ENCODE results near the gene ABHD12.

ABHD12 gene

DNA sequence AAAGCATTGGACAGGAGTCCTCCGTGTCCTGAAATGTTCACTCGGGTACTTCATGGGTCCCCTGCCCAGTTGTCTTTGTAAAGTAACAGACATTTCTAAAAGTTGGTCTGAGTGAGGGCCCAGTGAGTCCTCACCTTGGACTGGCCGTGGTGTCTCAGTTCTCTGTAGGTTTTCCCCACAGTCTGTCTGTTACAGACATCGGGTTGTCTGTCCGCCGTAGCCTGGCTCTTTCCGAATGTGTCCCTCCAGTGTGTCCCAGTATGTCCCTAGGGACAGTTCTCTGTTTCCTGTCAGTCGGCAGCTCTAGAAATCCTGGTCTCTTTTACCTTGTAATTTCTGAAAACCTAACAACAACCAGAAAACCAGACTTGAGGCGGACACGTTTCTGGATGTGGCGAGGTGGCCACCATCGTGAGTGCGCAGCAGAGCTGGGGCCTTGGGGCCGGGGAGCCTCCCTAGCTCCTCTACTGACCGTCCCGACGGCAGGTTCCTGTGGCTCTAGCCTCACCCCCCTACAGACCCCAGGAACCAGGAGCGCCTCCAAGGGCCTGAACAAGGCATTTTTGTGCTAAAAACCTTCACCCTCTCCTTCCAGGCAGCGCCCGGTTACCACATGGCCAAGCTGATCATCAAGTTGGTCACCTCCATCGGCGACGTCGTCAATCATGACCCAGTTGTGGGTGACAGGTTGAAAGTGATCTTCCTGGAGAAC is 100.6 kb downstream of the ABHD12 start:
- no peak for DNase-seq (ENCODE audit: low read depth)
- Histone ChIP-seq H3K4me3 (ENCODE audit: low read length) (no peak overlapping the region), H3K4me1 (ENCODE audit: control insufficient read depth, insufficient read depth, low read length) (peaks cover 1% of the 10 kb centered on the region), H3K36me3 (ENCODE audit: control insufficient read depth, insufficient read depth, low read length, severe bottlenecking) (peaks cover 88% of the 10 kb centered on the region), H3K9me3 (ENCODE audit: control insufficient read depth, low read length) (no peaks in the 10 kb centered on the region), H3K27me3 (replicated peaks; ENCODE audit: control insufficient read depth, insufficient read depth, low read length) (no peaks in the 10 kb centered on the region), H3K9ac (ENCODE audit: low read length) (no peak overlapping the region)

DNA sequence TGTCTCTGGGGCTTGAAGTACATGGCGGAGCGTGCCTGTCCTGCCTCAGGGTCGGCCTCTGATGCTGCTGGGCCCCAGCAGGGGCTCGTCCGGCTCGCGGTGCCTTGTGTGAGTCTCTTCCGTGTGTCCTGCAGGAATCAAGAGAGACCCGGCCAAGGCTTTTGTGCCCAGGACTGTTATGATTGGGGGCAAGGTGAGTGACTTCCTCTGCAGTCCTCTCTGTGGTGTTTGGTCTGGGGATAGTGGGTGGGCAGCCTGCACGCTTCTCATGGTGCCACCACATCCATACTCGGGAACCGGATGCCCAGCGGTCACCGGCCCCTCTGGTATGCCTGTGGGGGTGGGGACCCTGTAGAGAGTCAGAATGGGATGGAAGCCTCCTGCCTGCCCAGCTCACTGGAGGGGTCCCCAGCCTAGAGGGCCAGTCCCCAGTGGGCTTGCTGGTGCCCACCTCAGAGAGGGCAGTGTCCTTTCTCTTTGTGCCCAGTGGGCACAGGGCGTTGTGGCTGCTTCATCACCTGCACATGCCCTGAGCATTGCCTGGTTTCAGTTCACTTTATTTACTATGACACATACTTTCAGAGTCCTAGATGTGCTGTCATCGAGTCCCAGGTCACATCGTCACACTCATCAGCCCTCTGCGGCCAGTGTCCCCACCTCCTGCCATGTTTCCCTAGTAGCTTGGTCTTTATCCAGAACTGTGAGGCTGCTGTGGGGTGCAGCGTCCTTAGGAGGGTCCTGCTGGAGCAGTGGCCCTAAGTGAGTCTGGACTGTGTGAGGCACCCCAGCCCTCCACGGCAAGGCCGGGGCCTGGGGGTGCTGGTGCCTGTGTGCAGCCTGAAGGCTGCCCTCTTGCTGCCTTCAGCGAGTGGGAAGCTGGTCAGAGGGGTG is 102.1 kb downstream of the ABHD12 start:
- H3K9me3 ChIP-seq (ENCODE audit: control insufficient read depth, low read length): no peaks in the 10 kb centered on the region
- H3K36me3 ChIP-seq (ENCODE audit: control insufficient read depth, insufficient read depth, low read length, severe bottlenecking): peaks cover 95% of the 10 kb centered on the region
- H3K4me1 ChIP-seq (ENCODE audit: control insufficient read depth, insufficient read depth, low read length): no peaks in the 10 kb centered on the region
- no peak overlapping the region for H3K4me3 ChIP-seq (ENCODE audit: low read length)
- no peaks in the 10 kb centered on the region for H3K27me3 ChIP-seq (replicated peaks; ENCODE audit: control insufficient read depth, insufficient read depth, low read length)
- no peak for DNase-seq (ENCODE audit: low read depth)
- H3K9ac ChIP-seq (ENCODE audit: low read length): no peak overlapping the region

DNA sequence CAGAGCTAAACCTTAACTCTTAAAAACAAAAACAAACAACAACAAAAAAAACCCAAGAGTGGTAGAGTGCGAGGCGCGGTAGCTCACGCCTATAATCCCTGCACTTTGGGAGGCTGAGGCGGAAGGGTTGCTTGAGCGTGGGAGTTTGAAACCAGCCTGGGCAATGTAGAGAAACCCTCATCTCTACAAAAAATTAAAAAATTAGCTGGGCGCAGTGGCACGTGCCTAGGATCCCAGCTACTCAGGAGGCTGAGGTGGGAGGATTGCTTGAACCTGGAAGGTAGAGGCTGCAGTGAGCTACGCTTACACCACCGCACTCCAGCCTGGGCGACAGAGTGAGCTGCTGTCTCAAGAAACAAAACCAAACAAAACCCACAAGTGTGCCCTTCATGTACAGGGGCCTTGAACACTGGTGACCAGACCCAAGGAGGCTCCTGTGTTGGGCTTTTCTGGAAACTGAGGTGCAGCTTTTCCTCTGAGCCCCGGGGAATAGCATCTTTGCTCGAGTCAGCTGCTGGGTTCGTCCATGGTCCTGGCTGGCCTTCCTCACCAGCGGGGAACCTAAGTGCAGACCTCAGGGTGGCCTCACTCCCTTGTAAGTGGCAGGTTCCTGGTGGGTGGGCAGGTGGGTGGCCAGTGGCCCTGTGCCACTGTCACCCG is 102.9 kb downstream of the ABHD12 start:
- DNase-seq (ENCODE audit: low read depth): no peak
- no peaks in the 10 kb centered on the region for H3K27me3 ChIP-seq (replicated peaks; ENCODE audit: control insufficient read depth, insufficient read depth, low read length)
- H3K4me1 ChIP-seq (ENCODE audit: control insufficient read depth, insufficient read depth, low read length): no peaks in the 10 kb centered on the region
- peaks cover 98% of the 10 kb centered on the region for H3K36me3 ChIP-seq (ENCODE audit: control insufficient read depth, insufficient read depth, low read length, severe bottlenecking)
- H3K9me3 ChIP-seq (ENCODE audit: control insufficient read depth, low read length): no peaks in the 10 kb centered on the region
- no peak overlapping the region for H3K4me3 ChIP-seq (ENCODE audit: low read length)
- no peak overlapping the region for H3K9ac ChIP-seq (ENCODE audit: low read length)

DNA sequence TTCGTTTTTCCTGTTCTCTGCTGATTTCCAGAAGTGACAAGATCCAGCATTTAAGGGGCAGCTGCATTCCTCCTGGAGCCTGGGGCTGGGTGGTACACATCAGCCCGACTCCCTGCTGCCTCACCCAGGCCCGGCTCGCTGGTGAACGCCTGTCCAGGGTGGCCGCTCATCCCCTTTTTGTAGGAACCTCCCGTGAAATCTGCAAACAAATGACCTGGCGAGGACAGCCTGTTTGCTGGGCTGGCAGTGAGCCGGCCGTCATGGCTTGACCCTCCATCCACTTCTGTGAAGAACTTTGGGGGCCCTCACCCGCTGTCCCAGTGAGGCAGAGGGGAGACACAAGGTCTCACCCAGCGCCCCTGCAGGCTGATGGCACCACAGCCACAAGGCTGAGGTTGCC is 103.7 kb downstream of the ABHD12 start:
- Histone ChIP-seq H3K27me3 (replicated peaks; ENCODE audit: control insufficient read depth, insufficient read depth, low read length) (no peaks in the 10 kb centered on the region), H3K4me1 (ENCODE audit: control insufficient read depth, insufficient read depth, low read length) (no peaks in the 10 kb centered on the region), H3K36me3 (ENCODE audit: control insufficient read depth, insufficient read depth, low read length, severe bottlenecking) (peaks cover 98% of the 10 kb centered on the region), H3K9ac (ENCODE audit: low read length) (no peak overlapping the region), H3K4me3 (ENCODE audit: low read length) (no peak overlapping the region), H3K9me3 (ENCODE audit: control insufficient read depth, low read length) (no peaks in the 10 kb centered on the region)
- no peak for DNase-seq (ENCODE audit: low read depth)

GRCh38 chr20:25285856-25286798 is 104.5 kb downstream of the ABHD12 start:
- Histone ChIP-seq H3K36me3 (ENCODE audit: control insufficient read depth, insufficient read depth, low read length, severe bottlenecking) (peaks cover 98% of the 10 kb centered on the region), H3K9me3 (ENCODE audit: control insufficient read depth, low read length) (no peaks in the 10 kb centered on the region), H3K4me1 (ENCODE audit: control insufficient read depth, insufficient read depth, low read length) (no peaks in the 10 kb centered on the region), H3K4me3 (ENCODE audit: low read length) (no peak overlapping the region), H3K9ac (ENCODE audit: low read length) (no peak overlapping the region), H3K27me3 (replicated peaks; ENCODE audit: control insufficient read depth, insufficient read depth, low read length) (no peaks in the 10 kb centered on the region)
- no peak for DNase-seq (ENCODE audit: low read depth)

DNA sequence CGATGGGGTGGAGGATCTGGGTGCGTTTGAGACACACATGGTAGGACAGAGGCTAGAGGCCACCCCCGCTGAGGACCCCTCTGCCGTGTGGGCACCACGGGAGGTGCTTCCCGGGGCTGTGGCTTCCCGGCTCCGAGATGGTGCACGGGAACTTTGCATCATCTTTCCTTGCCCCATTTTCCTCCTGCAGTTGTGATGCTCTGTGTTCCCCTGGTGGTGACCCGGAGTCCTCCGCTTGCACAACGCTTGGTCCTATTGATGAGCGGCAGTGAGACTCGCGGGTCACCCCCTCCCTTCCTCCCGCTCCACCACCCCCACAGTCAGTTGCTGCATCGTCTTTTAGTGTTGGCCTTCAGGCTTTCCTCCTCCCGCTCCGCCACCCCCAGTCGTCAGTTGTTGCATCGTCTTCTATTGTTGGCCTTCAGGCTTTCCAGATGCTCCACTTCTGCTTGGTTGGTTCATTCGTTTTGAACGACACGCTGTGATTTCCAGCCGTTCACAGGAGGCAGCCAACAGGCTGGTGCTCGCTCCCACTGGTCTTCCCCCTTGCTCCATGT is 105.5 kb downstream of the ABHD12 start:
- Histone ChIP-seq H3K9ac (ENCODE audit: low read length) (no peak overlapping the region), H3K4me3 (ENCODE audit: low read length) (no peak overlapping the region), H3K4me1 (ENCODE audit: control insufficient read depth, insufficient read depth, low read length) (no peaks in the 10 kb centered on the region), H3K9me3 (ENCODE audit: control insufficient read depth, low read length) (no peaks in the 10 kb centered on the region), H3K27me3 (replicated peaks; ENCODE audit: control insufficient read depth, insufficient read depth, low read length) (no peaks in the 10 kb centered on the region), H3K36me3 (ENCODE audit: control insufficient read depth, insufficient read depth, low read length, severe bottlenecking) (peaks cover 98% of the 10 kb centered on the region)
- no peak for DNase-seq (ENCODE audit: low read depth)

DNA sequence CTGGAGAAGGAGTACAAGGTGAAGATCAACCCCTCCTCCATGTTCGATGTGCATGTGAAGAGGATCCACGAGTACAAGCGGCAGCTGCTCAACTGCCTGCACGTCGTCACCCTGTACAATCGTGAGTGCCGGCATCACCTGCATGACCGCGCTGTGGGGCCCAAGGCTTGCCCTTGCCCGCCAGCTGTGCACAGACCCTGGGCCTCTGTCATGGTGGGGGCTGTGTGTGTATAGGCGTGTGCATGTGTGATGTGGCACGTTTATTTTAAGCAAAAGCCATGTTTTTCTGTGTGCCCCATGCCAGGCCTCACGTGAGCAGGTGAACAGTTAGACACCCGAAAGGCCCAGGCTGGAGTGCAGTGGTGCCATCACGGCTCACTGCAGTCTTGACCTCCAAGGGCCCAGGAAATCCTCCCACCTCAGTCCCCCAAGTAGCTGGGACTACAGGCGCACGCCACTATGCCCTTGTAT is 106.5 kb downstream of the ABHD12 start:
- no peaks in the 10 kb centered on the region for H3K4me1 ChIP-seq (ENCODE audit: control insufficient read depth, insufficient read depth, low read length)
- no peak overlapping the region for H3K4me3 ChIP-seq (ENCODE audit: low read length)
- peaks cover 98% of the 10 kb centered on the region for H3K36me3 ChIP-seq (ENCODE audit: control insufficient read depth, insufficient read depth, low read length, severe bottlenecking)
- H3K9ac ChIP-seq (ENCODE audit: low read length): no peak overlapping the region
- H3K27me3 ChIP-seq (replicated peaks; ENCODE audit: control insufficient read depth, insufficient read depth, low read length): no peaks in the 10 kb centered on the region
- H3K9me3 ChIP-seq (ENCODE audit: control insufficient read depth, low read length): no peaks in the 10 kb centered on the region
- DNase-seq (ENCODE audit: low read depth): no peak

GRCh38 chr20:25283221-25283951 is 107.2 kb downstream of the ABHD12 start:
- H3K9ac ChIP-seq (ENCODE audit: low read length): no peak overlapping the region
- no peaks in the 10 kb centered on the region for H3K4me1 ChIP-seq (ENCODE audit: control insufficient read depth, insufficient read depth, low read length)
- DNase-seq (ENCODE audit: low read depth): no peak
- H3K4me3 ChIP-seq (ENCODE audit: low read length): no peak overlapping the region
- no peaks in the 10 kb centered on the region for H3K27me3 ChIP-seq (replicated peaks; ENCODE audit: control insufficient read depth, insufficient read depth, low read length)
- H3K9me3 ChIP-seq (ENCODE audit: control insufficient read depth, low read length): no peaks in the 10 kb centered on the region
- peaks cover 98% of the 10 kb centered on the region for H3K36me3 ChIP-seq (ENCODE audit: control insufficient read depth, insufficient read depth, low read length, severe bottlenecking)

DNA sequence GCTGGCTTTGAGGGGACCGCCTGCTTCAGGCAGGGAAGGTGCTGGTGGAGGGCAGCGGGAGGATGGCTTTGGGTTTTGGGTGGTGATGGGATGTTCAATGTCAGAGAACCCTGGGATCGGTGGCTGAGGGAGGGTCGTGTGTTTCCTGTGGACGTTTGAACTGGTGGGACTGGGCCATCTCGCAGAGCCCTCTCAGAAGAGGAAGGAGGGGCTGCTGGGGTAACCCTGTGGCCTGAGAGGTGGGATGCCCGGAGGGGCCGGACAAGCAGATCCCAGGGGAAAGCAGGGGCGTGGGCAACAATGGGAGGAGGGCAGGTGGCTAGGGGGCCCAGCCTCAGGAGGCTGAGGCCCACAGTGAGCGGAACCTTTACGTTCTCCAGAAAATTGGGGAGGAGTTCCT is 107.8 kb downstream of the ABHD12 start:
- peaks cover 98% of the 10 kb centered on the region for H3K36me3 ChIP-seq (ENCODE audit: control insufficient read depth, insufficient read depth, low read length, severe bottlenecking)
- no peak overlapping the region for H3K9ac ChIP-seq (ENCODE audit: low read length)
- H3K4me3 ChIP-seq (ENCODE audit: low read length): no peak overlapping the region
- no peaks in the 10 kb centered on the region for H3K4me1 ChIP-seq (ENCODE audit: control insufficient read depth, insufficient read depth, low read length)
- H3K9me3 ChIP-seq (ENCODE audit: control insufficient read depth, low read length): no peaks in the 10 kb centered on the region
- no peaks in the 10 kb centered on the region for H3K27me3 ChIP-seq (replicated peaks; ENCODE audit: control insufficient read depth, insufficient read depth, low read length)
- no peak for DNase-seq (ENCODE audit: low read depth)

Measured in adipocyte (in vitro differentiated cells).